Measurements from ENCODE around the gene DACH1.
A peak's percentile ranks its signal among the peaks of the same experiment; 100 is the strongest.

The DACH1 gene

GRCh38 chr13:71621174-71622124 is 245.6 kb downstream of the DACH1 start:
- no peak overlapping the region for H3K27ac Mint-ChIP-seq
- no peaks in the 10 kb centered on the region for H3K36me3 Mint-ChIP-seq (ENCODE audit: low read depth)
- intact Hi-C loops (cut with micrococcal nuclease): no loop called here
- H3K27me3 Mint-ChIP-seq: no peaks in the 10 kb centered on the region
- H3K4me1 Mint-ChIP-seq (ENCODE audit: low read depth): peaks cover 5% of the 10 kb centered on the region
- no peak overlapping the region for H3K4me3 Mint-ChIP-seq
- no peaks in the 10 kb centered on the region for H3K9me3 Mint-ChIP-seq

DNA sequence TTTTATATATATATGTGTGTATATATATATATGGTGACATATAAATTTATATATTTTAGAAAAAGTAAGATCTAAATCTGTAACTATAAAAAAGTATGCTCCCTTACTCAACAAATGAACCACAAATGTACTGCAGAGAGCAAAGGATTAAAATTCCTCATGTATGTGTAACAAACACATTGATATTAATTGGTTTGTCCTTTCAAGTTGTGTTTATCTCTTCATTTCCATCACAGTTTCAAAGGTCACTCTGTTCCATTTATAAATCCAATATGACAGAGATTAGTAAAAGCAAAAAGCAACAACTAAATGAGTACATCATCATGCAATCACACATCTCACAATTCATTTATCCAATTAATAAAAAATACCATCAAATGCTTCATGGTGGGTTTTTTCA is 247.9 kb downstream of the DACH1 start:
- Mint-ChIP-seq H3K36me3 (ENCODE audit: low read depth) (no peaks in the 10 kb centered on the region), H3K4me1 (ENCODE audit: low read depth) (peaks cover 15% of the 10 kb centered on the region), H3K4me3 (no peak overlapping the region), H3K27me3 (no peaks in the 10 kb centered on the region), H3K27ac (no peak overlapping the region), H3K9me3 (no peaks in the 10 kb centered on the region)
- intact Hi-C loops (cut with micrococcal nuclease): no loop called here

DNA sequence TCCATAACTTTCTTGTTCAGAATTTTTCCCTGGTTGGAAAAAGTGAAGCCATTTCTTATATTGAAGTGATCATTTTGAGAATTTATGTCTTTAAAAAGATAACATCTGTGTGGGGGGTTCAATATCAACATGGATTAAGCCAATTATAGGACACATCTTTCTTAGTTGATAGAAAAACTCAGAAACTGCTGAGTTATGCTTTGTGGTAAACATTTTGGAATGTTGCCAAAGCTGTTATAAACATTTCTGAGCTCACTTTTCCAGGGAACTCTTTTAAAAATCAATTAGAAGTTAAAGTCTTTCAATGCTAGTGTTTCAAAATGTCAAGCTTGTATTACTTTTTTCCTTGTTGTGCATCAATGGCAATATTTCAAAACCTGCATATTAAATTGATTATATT is 248.8 kb downstream of the DACH1 start:
- Mint-ChIP-seq H3K4me1 (ENCODE audit: low read depth) (peaks cover 23% of the 10 kb centered on the region), H3K27me3 (no peaks in the 10 kb centered on the region), H3K27ac (no peak overlapping the region), H3K36me3 (ENCODE audit: low read depth) (no peaks in the 10 kb centered on the region), H3K9me3 (no peaks in the 10 kb centered on the region), H3K4me3 (no peak overlapping the region)
- intact Hi-C loops (cut with micrococcal nuclease): no loop called here

DNA sequence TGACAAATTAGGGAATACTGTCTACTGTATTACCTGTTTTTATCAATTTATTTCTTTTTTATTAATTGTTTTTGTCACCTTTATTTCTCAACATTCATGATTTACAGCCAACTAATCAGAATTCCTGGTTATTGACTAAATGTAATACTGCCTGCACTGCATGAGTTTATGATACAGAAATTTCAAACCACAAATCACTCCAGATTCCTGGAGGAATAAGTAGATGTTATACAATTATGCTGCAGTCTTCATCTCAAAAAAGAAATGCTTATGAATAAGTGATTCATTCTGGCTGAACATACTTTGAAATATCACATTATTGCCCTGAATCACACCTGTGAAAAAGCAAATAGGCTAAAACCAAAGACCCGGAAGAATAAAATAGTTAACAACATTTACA is 249.7 kb downstream of the DACH1 start:
- H3K9me3 Mint-ChIP-seq: no peaks in the 10 kb centered on the region
- no peaks in the 10 kb centered on the region for H3K36me3 Mint-ChIP-seq (ENCODE audit: low read depth)
- peaks cover 29% of the 10 kb centered on the region for H3K4me1 Mint-ChIP-seq (ENCODE audit: low read depth)

GRCh38 chr13:71613066-71613745 is 253.8 kb downstream of the DACH1 start:
- intact Hi-C loops (cut with micrococcal nuclease): no loop called here

More for the DNA sequence above, 249.7 kb downstream of the DACH1 start:
- intact Hi-C loops (cut with micrococcal nuclease): no loop called here
- no peak overlapping the region for H3K27ac Mint-ChIP-seq
- no peaks in the 10 kb centered on the region for H3K27me3 Mint-ChIP-seq
- H3K4me3 Mint-ChIP-seq: no peak overlapping the region

GRCh38 chr13:71611292-71611691 is 255.7 kb downstream of the DACH1 start:
- H3K36me3 Mint-ChIP-seq (ENCODE audit: low read depth): no peaks in the 10 kb centered on the region
- H3K4me1 Mint-ChIP-seq (ENCODE audit: low read depth): peaks cover 32% of the 10 kb centered on the region
- no peak overlapping the region for H3K27ac Mint-ChIP-seq
- intact Hi-C loops (cut with micrococcal nuclease): no loop called here
- H3K4me3 Mint-ChIP-seq: no peak overlapping the region
- H3K27me3 Mint-ChIP-seq: no peaks in the 10 kb centered on the region
- no peaks in the 10 kb centered on the region for H3K9me3 Mint-ChIP-seq

More at GRCh38 chr13:71613066-71613745, 253.8 kb downstream of the DACH1 start:
- Mint-ChIP-seq H3K9me3 (no peaks in the 10 kb centered on the region), H3K4me1 (ENCODE audit: low read depth) (peaks cover 38% of the 10 kb centered on the region), H3K4me3 (peak overlapping the region; percentile 32), H3K36me3 (ENCODE audit: low read depth) (no peaks in the 10 kb centered on the region), H3K27me3 (no peaks in the 10 kb centered on the region), H3K27ac (peak overlapping the region; percentile 72)

DNA sequence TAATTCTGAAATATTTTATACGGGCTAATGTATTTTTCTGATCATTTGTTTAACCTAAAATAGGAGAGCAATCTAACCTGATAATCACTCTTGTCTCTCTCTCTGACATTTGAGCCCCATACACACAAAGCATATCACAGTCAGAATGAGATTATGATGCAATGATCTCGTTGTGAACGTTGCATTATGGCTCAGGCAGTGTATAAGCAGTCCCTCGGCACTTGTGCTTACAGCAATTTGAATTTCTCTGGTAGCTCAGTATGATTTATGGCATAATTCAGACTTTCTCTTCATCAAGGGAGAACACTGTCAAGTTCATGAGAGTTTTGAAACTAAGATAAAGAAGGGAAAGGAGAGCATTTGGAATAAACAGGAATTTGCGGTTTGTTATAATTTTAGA is 256.1 kb downstream of the DACH1 start:
- intact Hi-C loops (cut with micrococcal nuclease): no loop called here
- H3K4me3 Mint-ChIP-seq: no peak overlapping the region
- H3K4me1 Mint-ChIP-seq (ENCODE audit: low read depth): peaks cover 28% of the 10 kb centered on the region
- H3K27ac Mint-ChIP-seq: no peak overlapping the region
- no peaks in the 10 kb centered on the region for H3K9me3 Mint-ChIP-seq
- no peaks in the 10 kb centered on the region for H3K36me3 Mint-ChIP-seq (ENCODE audit: low read depth)
- H3K27me3 Mint-ChIP-seq: no peaks in the 10 kb centered on the region

DNA sequence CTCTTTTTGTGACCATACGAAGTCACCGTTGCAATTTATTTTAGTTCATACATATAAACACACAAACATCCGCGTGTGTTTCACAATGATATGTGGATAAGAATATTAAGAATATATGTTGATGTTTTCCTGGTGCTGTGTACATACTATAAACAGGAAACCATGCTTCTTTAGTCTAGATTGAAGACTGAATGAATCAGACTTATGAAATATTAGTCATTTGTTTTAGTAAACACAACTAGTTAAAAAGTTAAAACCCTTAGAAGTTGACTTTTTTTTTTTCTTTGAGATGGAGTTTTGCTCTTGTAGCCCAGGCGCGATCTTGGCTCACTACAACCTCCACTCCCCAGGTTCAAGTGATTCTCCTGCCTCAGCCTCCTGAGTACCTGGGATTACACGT is 257.7 kb downstream of the DACH1 start:
- Mint-ChIP-seq H3K27ac (no peak overlapping the region), H3K4me3 (no peak overlapping the region), H3K36me3 (ENCODE audit: low read depth) (no peaks in the 10 kb centered on the region)

GRCh38 chr13:71607575-71607974 is 259.4 kb downstream of the DACH1 start:
- intact Hi-C loops (cut with micrococcal nuclease): no loop called here
- Mint-ChIP-seq H3K4me1 (ENCODE audit: low read depth) (peaks cover 9% of the 10 kb centered on the region), H3K4me3 (no peak overlapping the region), H3K36me3 (ENCODE audit: low read depth) (no peaks in the 10 kb centered on the region), H3K9me3 (no peaks in the 10 kb centered on the region), H3K27me3 (no peaks in the 10 kb centered on the region), H3K27ac (no peak overlapping the region)

More for the DNA sequence above, 257.7 kb downstream of the DACH1 start:
- intact Hi-C loops (cut with micrococcal nuclease): no loop called here
- Mint-ChIP-seq H3K27me3 (no peaks in the 10 kb centered on the region), H3K4me1 (ENCODE audit: low read depth) (peaks cover 24% of the 10 kb centered on the region), H3K9me3 (no peaks in the 10 kb centered on the region)

GRCh38 chr13:71606818-71607217 is 260.2 kb downstream of the DACH1 start:
- H3K36me3 Mint-ChIP-seq (ENCODE audit: low read depth): no peaks in the 10 kb centered on the region

GRCh38 chr13:71605744-71606143 is 261.3 kb downstream of the DACH1 start:
- intact Hi-C loops (cut with micrococcal nuclease): no loop called here
- Mint-ChIP-seq H3K9me3 (no peaks in the 10 kb centered on the region), H3K4me3 (no peak overlapping the region), H3K27ac (no peak overlapping the region), H3K36me3 (ENCODE audit: low read depth) (no peaks in the 10 kb centered on the region), H3K27me3 (no peaks in the 10 kb centered on the region), H3K4me1 (ENCODE audit: low read depth) (peaks cover 2% of the 10 kb centered on the region)

More at GRCh38 chr13:71606818-71607217, 260.2 kb downstream of the DACH1 start:
- intact Hi-C loops (cut with micrococcal nuclease): no loop called here
- H3K9me3 Mint-ChIP-seq: no peaks in the 10 kb centered on the region
- H3K27me3 Mint-ChIP-seq: no peaks in the 10 kb centered on the region
- H3K27ac Mint-ChIP-seq: no peak overlapping the region
- no peak overlapping the region for H3K4me3 Mint-ChIP-seq
- peaks cover 9% of the 10 kb centered on the region for H3K4me1 Mint-ChIP-seq (ENCODE audit: low read depth)

DNA sequence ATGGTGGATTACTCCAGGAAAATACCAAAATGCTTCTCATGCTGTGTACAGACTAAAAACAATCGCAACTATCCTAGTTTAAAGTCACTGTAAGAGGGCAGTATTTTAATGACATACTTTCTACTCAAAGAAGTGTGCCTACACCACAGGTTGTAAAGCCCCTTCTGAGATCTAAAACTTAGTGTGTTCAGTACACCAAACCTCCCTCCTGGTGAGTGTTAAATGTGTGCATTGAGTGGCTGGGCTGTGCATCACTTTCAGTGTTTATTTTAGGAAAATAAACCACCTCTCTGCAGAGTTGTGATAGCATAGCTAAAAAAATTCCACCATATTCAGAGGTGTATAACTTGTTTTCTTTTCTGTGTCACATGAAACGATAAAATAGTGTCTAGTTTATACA is 263.7 kb downstream of the DACH1 start:
- H3K36me3 Mint-ChIP-seq (ENCODE audit: low read depth): no peaks in the 10 kb centered on the region

GRCh38 chr13:71602344-71602743 is 264.7 kb downstream of the DACH1 start:
- no peak overlapping the region for H3K4me3 Mint-ChIP-seq
- no peaks in the 10 kb centered on the region for H3K27me3 Mint-ChIP-seq
- intact Hi-C loops (cut with micrococcal nuclease): no loop called here
- no peak overlapping the region for H3K27ac Mint-ChIP-seq
- no peaks in the 10 kb centered on the region for H3K9me3 Mint-ChIP-seq
- H3K36me3 Mint-ChIP-seq (ENCODE audit: low read depth): no peaks in the 10 kb centered on the region
- peaks cover 3% of the 10 kb centered on the region for H3K4me1 Mint-ChIP-seq (ENCODE audit: low read depth)

More for the DNA sequence above, 263.7 kb downstream of the DACH1 start:
- no peak overlapping the region for H3K27ac Mint-ChIP-seq
- H3K27me3 Mint-ChIP-seq: no peaks in the 10 kb centered on the region
- intact Hi-C loops (cut with micrococcal nuclease): no loop called here
- no peak overlapping the region for H3K4me3 Mint-ChIP-seq
- H3K9me3 Mint-ChIP-seq: no peaks in the 10 kb centered on the region
- no peaks in the 10 kb centered on the region for H3K4me1 Mint-ChIP-seq (ENCODE audit: low read depth)

GRCh38 chr13:71597150-71597549 is 269.9 kb downstream of the DACH1 start:
- Mint-ChIP-seq H3K9me3 (no peaks in the 10 kb centered on the region), H3K4me1 (ENCODE audit: low read depth) (peaks cover 5% of the 10 kb centered on the region), H3K27ac (no peak overlapping the region), H3K36me3 (ENCODE audit: low read depth) (no peaks in the 10 kb centered on the region), H3K27me3 (no peaks in the 10 kb centered on the region), H3K4me3 (no peak overlapping the region)
- intact Hi-C loops (cut with micrococcal nuclease): no loop called here

All from dendritic cell treated with granulocyte-macrophage colony-stimulating factor and Interleukin-4, amounts not matched to agents 40 ng/mL and 50 ng/mL, for 4 days (primary cell).